NCI-H146 treated with DMSO at 0.1 percent for 48 hours (cell line): ENCODE data around the gene EXOC6B.

Experiments
- DNase-seq: peaks from one replicate; lab custom pipeline; 2025; ENCODE audit not compliant: unreplicated experiment; lab: John Stamatoyannopoulos, UW

Gene EXOC6B

DNA sequence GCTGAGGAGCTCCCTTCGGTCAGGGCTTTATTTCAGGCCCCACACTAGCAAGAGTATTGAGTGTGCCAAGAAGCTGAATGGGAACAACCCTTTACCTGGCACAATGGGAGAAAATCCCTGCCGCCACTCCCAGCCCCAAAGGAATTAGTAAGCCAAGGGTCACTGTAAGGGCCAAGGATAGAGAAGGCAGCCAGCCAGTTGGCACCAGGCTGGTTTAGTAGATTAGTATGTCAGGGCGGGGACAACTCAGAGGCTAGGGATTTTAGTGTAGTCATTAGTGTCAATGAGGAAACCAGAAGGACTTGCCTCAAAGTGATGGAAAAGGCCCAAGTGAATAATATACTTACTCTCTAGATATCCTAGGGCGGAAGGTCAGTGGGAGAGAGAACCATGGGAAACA, 643.3 kb downstream of the EXOC6B start:
- no peak for DNase-seq

DNA sequence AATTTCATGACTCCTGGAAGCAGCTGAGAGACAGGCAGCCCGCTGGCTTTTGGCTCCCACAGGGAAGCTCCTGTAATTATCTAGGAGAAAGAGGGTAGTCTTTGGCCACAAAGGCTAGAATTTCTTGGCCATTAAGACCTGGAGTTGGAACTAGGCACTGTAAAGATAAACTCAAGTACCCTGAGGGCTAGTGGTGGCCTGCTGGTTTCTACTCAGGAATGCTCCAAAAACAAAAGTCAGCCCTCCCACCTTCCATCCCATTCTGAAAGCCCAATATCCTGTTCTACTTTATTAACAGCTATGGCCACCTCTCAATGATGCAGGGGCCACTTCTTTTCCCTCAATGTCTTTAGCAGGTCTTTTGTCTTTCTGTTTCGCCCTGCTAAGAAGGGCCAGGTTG, 644.2 kb downstream of the EXOC6B start:
- DNase-seq = no peak

- no peak for DNase-seq
Observed at GRCh38 chr2:72180351-72180750, 645.5 kb downstream of the EXOC6B start.

DNA sequence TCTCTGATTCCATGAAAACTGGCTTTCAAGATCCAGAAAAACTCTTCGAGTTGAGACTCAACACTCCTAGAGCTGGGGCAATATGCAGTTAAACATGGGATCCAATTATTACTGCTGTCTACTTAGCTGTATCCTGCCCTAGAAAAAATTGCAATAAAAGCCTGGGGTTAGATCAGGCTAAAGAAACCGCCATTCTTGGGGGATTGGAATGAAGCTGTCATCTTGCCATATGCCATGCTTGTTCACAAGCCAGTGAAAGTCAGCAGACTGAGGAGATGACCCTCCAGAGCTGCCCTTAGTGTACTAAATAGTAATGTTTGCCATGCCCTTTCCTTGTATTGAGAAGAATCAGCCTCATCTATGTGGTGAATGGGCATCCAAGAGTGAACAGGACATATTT, 647.3 kb downstream of the EXOC6B start:
- DNase-seq = no peak

- no peak for DNase-seq
Observed at GRCh38 chr2:72176281-72176680, 649.6 kb downstream of the EXOC6B start.

DNA sequence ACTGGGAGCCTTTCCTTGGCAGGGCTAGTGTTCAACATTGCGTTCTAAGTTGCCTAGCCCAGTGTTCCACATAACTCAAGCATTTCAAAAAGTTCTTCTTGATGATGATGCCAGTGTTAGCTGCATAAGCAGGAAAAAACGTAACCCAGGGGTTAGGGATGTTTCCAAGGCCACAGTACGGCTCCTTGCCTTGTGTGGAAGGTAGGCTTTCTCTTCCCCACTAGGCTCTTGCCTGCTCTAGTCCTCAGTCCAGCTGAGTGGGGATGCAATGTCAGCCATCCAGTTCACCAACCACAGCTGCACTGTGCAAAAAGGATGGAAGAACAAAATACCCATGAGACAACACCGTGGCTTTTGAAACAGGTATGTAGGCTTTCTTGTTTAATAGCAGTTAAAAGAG, 650.2 kb downstream of the EXOC6B start:
- no peak for DNase-seq

DNA sequence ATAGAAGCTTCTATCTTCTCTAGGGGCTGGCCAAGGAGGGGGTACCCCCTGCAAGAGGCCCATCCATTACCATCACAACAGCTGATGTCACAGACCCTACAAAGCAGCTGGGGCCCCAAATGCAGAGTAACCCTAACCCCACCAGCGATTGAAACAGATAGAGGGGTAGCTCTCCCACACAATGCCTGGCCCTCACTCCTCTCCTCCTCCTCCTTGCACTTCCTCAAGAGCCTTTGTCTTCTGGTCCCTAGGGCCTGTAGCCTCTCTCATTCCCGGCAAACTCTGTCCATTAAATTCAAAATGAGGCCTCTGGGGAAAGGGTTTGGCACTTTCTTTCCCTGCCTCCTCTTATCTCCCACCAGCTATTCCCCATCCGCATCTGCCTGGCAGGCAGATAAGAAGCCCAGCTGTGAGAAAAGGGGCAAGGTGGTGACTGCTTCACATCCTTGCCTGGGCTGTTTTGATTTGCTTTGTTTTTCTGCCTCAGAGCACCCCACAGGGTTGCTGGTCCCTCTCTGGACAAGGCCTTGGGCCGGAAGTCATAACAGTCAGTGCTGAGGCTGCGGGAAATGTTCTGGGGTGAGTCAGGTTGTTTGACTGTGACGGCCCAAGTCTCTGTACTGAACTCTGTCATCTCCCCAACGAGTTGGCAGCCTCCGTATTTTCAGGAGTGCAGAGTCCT, 652.1 kb downstream of the EXOC6B start:
- no peak for DNase-seq

GRCh38 chr2:72172478-72172877, 653.4 kb downstream of the EXOC6B start:
- no peak for DNase-seq

- no peak for DNase-seq
Observed at GRCh38 chr2:72166279-72166678, 659.6 kb downstream of the EXOC6B start.

GRCh38 chr2:72165792-72166191, 660.0 kb downstream of the EXOC6B start:
- no peak for DNase-seq

GRCh38 chr2:72162574-72162973, 663.3 kb downstream of the EXOC6B start:
- no peak for DNase-seq

DNA sequence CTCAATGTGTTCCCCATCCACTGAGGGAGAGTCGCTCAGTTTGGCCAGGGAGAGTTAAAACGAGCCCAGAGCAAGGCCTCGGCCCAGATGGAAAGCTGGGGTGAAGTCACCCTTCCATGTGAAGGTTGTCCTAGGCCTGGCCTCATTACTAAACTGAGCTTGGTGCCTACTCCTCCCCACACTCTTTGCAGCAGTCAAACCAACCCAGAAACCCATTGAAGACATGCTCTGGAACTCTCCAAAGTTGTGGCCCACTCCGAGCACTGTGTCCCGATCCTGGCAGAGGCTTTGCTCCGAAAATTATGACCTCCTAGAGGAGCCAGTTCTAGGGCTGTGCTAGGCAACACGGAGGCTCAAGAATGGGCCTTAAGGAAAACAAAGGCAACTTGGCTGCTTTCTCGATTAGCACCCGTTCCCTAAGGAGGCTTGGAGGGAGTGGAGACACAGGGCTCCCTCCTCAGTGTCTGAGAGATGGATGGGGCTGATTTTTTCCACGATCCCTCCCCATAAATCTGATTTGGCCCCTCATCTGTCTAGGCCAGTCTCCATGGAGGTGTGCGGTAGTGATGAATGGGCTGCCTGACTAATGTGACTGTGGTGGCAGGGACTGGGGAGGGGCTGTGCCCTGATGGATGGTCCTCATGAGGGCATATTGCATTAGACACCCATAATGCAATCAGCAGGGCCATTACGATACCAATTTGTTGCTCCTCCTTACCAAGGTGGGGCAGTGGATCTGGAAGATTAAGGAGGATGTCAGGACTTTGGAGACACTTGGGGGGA, 666.4 kb downstream of the EXOC6B start:
- no peak for DNase-seq

DNA sequence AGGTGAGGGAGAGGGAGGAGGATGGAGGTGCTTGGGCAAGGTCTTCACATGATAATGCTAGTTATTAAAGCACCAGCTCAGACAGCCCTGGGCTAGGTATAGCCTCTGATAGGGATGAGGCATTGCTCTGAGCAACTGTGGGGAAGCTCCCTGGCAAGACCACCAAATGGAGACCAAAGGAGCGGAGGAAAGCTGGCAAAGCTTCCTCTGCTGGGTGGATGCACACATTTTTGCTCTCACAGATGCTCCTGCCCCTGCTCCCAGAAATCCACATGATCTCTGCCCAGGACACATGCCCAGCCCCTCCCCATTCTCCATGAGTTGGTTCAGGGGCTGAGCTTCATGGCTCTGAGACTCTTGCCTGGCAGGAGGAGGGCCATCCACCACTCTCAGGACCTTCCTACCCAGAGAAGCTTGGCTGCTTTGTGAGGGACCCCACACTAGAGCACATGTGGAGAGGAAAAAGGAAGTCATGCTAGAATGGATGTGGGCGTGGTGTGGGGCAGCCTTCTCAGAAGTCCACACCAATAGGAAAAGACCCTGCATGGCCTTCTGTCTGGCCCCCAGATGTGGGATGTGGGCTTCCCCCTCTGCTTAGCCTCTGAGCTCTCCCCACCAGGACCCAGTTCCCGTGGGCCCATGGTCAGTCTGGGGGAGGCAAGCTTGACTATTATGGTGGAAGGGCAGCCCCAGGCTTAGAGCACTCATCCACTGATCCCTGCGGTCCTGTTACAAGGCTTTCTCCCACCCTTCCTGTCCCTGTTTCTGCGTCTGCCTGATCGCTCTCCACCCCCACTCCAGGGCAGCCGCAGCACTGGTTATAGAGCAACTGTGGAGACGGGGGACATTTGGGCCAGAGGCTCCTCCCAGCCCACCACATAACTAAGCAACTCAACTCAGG, 667.7 kb downstream of the EXOC6B start:
- DNase-seq = no peak

DNA sequence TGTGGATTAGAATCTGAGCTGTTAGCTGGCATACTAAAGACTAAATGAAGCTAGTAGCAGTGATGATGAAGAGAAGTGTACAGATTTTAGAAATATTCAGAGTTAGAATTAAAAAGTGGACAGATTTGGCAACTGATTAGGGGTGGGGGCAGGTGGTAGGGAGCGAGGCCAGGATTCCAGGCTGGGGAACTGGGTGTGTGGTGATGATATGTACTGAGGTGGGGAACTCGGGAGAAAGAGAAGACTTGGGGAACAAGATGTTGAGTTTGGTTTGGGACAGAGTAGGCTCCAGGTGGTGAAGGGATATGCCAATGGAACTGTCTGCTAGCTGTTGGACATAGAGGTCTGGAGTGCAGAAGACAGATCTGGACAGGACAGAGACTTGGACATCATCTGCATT, 669.0 kb downstream of the EXOC6B start:
- DNase-seq = no peak

DNA sequence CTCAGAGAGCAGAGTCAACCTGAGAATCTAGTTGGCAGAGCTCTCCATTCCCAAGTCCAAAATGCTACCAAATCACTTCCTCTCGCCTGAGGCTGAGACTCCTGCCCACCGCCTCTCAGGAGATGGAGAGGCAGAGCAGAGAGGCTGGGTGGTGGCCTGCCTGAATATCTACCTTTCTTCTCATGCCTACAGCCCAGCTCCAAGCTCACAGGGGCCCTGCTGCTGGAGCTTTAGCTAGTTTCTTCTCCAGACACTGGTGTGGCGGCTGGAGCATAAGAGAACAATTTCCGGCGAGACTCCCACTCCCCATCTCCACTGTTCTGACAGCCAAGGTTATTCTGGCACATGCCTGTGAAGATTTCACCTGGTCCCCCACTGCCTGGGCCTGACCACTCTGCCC, 670.1 kb downstream of the EXOC6B start:
- DNase-seq = no peak

DNA sequence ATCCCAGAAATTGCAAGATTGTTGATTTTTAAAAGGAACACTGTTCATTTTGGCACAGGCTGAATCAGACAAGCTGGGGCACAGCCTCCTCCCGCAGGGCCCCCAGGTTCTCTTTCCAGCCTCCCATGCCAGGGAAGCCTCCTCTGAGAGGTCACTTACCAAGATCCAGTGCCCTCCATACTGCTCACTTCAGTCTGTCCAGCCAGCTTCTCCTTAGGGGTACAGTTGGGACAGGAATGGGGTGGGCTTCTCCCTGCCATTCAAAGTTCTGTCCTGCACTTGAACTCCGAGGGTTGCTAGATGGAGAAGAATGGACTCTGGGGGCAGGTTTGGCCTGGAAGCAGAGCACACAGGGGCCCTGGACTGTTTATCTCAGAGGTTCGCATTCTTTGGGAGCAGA, 670.7 kb downstream of the EXOC6B start:
- no peak for DNase-seq

DNA sequence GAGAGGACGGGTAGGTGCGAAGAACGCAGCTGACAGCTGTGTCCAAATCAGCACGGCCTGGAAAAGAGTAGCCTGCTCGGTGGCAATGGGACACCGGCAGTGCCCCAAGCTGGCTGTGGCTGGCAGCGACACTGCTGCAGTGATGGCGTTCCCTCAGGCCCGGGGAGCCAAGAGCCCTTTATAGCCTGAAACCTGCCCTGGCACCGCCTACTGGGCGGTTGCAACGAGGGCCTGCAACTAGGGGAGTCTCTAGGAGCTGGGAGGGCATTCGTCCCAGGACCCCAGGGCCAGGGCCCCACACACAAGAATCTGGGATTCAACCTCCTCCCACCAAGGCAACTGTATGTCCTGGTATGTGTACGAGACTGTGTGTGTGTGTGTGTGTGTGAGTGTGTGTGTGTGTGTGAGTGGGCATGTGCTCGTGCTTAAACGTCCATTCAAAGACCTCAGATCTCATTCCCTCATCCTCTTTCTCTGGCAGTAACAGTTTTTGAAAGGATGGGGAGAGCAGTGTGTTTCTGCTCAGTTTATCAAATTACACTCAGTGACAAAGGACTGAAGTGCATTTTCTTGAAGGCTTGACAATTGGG, 671.4 kb downstream of the EXOC6B start:
- no peak for DNase-seq

- DNase-seq = no peak
Observed at GRCh38 chr2:72153924-72154323, 671.9 kb downstream of the EXOC6B start.

DNA sequence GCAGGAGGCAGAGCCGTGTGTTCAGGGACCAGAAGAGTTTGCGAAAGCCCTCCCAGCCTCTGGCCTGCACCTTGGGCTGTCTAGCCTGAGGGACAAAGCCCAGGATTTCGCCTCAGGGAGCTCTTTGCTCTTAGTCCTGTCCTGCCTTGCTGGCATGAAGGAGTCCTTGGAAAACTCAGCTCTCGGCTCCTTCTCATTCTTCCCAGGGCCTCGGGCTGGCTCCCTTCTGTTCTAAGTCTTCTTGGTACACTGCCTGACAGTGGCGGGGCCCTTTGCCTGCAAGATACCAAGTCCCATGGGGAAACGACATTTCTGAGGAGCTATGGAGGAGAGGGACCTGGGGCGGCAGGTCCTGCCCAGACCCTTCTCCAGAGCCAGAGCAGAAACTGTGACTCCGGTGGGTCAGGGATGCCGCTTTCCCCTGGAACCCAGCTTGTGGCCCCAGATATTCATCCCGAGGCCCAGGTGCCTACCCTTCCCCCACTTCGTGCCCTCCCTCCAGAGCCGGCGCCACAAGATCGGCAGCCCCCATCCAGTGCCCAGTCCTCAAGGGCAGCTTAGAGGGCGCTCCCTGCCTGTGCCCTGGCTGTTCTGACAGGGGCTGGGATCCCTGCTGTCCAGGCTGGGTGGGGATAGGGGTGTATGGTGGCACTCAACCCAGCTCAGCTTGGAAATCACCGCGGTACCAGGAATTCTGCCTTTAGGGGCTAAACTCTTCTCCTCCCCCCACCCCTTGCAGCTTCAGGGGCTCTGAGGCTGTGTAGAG, 672.6 kb downstream of the EXOC6B start:
- no peak for DNase-seq

- no peak for DNase-seq
Observed at GRCh38 chr2:72150861-72151356, 674.9 kb downstream of the EXOC6B start.
